LoVo (cell line): ENCODE data around the gene COMMD7.

ENCODE experiments used
- DNase-seq: peaks from one replicate; pipeline ENCODE4 v3.0.0-alpha.2; 2016; ENCODE audit warnings: low spot score

Gene COMMD7

DNA sequence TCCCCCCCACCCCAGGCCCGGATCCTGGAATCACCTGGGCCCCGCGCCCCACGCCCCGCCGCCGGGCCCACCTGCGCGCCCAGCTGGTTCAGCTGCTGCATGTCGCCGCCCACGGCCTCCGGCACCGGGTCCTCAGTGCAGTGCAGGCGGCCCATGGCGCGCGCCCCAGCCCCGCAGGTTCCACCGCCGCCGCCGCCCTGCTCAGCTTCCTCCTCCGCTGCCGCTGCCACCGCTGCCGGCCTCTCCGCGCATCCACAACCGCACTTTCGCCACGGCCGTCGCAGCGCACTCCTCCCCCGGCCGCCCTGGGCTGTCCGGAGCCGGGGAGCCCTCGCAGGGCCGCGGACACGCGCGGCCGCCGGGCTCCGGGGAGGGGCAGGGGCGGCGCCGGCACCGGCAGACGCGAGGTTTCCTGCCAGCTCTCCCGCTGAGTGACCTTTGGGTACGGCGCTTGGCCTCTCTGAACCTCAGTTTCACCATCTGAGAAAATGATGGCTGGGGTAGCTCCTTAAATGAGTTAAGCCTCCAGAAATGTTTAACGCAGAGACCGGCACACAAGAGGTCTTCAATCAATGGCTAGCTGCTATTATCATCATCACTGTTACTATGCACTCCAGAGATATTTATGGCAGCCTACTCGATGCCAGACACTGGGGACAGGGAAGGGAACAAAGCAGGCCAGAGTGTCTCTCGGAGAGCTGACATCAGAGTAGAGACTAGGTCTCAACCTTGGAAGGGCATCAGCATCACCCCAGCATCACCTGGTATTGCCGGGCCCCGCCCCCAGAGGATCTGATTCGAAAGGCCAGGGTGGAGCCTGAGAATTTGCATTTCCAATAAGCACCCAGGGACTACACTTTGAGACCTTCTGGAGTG is at the start of gene COMMD7:
Gene COMMD7, minus strand, starts transcription at position 231 of the 876 bp plus-strand sequence. Its CDS starts 76 bp downstream, at position 155.
- DNase-seq, result peak; percentile 36

DNA sequence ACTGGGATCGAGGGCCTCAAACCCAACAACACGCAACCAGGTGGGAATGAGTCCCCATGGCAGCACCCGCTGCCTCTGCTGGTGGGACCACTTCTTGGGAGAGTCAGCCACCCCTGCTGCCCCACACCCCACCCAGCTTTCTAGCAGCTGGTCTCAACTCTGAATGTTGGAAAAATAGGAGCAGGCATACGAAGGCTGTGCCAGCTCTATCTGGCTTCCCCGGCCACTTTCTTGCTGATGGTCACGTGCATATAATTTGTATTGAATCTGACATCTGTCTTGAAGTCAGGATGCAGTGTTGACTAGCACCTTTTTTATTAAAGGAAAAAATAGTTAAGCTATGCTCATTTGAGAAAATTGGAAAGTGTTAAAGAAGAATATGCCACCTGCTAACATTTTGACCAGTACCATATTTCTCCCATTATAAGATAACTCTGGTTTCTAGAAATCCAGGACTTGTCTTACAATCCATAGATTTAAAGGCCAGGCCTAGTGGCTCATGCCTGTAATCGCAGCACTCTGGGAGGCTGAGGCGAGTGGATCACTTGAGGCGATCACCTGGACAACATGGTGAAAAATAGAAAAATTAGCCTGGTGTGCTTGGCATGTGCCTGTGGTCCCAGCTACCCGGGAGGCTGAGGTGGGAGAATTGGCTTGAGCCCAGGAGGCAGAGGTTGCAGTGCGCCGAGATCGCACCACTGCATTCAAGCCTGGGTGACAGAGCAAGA is 49.6 kb upstream of the COMMD7 start:
- no peak for DNase-seq

DNA sequence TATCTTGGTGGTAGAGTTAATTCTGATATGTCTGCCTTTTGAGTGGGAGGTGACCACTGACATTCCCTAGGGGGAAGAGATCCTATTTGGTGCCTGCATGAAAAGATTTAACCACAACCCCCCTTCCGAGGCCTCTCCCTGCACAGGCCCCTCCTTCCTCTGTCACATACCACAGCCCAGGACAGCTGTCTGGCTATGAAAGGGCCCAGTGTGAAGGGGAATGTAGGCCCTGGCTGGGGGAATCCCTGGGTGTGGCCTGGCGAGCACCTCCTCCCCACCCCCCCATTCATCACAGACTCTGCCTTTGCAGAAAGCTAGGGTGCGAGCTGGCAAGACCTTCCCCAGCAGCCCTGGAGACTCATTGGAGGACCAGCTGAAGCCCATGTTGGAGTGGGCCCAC is 49.0 kb upstream of the COMMD7 start:
- DNase-seq, result no peak

DNA sequence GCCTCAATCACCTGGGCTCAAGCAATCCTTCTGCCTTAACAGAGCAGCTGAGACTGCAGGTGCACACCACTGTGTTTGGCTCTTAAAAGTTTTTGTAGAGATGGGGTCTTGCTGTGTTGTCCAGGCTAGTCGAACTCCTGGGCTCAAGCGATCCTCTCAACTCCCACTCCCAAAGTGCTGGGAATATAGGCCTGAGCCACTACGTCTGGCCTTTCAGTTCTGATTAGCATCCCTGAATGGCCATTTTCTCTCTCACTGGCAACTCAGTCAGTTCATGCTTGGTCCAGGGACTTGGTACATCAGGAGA is 47.4 kb upstream of the COMMD7 start:
- no peak for DNase-seq

DNA sequence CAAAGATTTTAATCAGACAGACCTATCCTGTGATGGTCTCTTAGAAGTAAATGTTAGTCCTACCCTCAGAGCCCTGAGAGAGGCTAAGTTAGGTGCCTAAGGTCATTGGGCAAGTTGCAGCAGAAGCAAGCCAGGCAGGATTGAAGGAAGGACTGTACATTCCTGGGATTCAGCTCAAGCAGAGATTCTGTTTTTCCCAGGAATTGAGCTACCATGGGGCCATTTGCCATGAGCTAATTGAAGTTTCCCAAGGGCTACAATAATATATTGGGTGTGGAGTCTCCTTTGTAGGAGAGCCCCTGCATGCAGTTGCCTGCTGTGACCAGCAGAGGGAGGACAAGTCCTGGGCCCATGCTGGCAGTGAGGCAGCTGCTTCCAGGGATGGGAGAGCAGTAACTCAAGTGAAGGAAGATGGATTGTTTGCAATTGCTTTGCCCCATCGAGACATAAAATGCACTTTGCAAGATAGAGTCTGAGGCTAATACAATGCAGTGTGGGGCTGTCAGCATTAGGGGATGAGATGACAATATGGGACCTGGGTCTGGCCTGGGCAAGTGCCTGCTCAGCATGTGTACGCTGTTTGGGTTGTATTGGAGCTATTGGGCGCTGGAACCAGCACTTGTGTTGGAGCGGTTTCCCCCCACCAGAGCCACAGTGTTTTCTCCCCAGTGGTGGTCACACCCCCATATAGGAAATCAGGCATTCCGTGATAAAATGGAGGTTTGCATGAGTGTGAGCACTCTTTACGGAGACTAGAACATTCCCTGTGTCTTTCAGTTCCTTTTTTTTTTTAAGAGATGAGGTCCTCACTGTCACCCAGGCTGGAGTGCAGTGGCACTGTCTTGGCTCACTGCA is 46.9 kb upstream of the COMMD7 start:
- peak; percentile 61 for DNase-seq

- no peak for DNase-seq
Measured at GRCh38 chr20:32787168-32787567, 43.9 kb upstream of the COMMD7 start.

GRCh38 chr20:32786059-32786760 is 42.9 kb upstream of the COMMD7 start:
- DNase-seq, result no peak

DNA sequence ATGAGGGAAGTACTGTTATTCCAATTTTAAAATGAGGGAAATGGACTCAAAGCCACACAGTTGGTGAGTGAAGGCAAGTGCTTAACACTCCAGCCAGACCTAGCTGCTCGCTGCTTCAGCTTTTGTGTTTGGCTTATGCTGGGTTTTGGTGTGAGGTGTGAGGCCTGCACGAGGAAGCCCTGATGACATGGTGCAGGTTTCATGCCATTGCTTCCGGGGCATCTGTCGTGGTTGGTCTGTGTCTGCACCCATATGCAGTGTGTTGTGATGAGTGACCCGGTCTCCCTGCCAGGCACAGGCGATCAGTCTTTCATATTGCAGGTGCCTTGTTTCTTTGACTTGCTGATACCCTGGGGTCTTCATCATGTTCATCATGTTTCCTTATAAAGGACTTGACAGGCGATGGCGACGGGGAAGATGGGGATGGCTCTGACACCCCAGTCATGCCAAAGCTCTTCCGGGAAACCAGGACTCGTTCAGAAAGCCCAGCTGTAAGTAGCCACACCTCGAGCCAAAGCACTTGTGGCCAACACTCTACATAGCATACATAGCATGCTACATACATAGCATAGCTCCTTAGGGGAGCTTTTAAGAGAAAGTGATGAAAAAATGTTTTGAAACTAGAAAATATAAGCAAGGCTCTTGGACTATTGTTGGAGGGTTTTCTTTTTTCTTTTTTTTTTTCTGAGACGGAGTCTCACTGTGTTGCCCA is 41.3 kb upstream of the COMMD7 start:
- no peak for DNase-seq

DNA sequence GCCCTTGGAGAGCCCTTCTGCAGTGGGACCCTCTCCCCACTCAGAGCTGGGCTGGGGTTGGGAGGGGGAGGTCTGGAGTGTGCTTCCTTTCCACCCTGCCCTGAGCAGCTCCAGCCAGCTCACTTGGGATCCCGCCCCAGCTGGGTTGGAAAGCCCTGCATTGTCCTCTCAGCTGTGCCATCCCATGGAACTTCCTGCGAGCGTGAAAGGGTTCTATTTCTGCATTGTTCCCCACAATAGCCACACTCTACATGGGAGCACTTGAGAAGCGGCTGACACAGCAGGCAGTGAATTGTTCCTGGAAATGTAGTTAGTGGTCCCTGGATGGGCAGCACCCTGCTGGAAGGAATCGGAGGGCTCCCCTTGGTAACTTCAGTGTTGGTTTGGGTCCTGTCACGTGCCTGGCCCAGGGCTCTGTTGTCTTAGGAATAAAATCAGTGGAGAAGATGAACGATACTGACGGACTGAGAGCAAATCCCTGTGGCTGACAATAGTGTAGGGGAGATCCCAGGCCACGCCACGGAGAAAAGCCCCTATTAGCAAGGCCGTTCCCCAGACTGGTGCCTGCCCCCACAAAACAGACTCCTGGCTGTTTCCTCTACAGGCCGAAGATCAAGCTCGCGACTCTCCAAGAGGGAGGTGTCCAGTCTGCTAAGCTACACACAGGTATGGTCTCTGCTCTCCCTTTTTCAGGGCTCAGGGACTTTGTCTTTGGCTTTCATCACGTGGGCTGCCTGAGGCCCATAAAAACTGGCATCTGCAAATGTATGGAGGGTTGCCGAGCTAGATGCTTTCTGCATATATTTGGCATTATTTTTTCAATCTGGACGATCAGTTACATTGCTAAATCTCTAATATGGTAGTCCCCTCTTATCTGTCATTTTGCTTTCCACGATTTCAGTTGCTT is 37.7 kb upstream of the COMMD7 start:
- no peak for DNase-seq

DNA sequence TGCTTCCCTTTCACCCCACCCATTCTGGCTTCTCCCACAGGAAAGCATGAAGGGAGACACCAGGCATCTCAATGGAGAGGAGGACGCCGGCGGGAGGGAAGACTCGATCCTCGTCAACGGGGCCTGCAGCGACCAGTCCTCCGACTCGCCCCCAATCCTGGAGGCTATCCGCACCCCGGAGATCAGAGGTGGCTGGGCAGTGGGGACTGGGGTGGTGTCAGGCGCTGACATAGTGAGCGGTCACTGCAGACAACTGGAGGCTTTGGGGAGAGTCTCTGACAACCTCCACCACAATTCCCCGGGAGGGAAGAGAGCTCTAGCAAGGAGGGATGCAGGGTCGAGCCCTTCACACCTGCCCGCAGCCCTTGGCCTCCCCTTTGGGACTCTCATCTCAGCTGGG is 37.0 kb upstream of the COMMD7 start:
- DNase-seq, result no peak

DNA sequence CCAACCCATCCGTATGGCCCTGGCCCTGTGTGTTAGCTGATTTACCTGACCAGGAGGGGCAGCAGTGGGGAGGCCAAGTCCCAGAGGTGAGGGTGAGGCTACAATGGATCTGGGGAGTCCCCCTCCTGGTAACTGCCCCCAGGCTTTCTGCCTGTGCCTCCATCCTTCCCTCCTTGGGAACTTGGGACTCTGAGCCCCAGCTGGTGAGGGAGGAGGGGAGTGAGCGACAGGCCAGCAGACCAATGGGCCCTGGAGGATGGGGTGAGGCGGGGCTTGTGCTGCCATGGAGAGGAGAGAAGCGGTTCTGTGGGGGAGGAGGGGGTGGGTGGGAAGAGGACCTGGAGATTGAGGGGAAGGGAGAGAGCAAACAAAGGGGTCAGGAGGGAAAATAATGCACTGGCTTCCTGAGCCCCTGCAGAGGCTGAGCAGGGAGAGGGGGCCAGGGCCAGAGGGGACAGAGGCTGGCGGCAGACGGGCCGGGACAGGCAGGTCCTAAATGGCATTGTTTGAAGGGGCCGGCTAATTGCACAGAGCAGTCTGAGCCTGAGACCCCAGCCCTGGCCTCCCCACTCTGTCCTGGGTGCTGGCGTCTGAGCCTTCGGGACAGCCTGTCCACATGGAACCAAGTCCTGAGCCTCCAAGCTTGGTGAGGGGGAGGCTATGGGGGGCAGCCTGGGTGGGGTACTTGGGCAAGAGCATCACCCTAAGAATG is 36.4 kb upstream of the COMMD7 start:
- no peak for DNase-seq

GRCh38 chr20:32777177-32777956 is 34.1 kb upstream of the COMMD7 start:
- no peak for DNase-seq

DNA sequence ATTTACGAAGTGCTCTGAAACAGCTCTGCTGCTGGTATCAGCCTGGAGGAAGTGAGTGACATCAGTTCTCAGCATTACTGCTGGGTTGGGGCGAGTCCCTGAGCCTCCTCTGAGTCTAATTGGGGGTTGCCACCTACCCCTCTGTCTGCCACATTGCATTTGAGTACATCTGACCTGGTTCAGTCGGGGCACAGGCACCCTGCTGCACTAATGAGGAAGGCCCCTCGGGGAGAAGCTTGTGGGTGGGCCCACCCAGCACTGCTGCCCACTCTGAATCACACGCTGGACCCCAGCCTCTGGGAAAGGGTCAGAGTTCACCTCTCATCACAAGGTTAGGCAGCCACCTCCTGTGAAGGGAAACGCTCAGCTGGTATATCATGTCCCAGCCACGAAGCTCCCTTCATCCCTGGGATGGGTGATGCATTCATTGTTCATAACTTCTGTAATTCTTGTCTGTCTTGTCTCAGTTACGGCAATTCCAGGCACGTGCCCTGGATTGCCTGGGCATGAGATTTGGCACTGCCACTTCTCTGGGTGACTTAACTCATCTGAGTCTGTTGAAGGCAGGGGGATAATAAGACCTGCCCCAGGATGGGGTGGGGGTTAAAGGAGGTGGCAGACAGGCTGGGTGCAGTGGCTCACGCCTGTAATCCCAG is 32.2 kb upstream of the COMMD7 start:
- DNase-seq, result no peak

- DNase-seq, result no peak
Measured at GRCh38 chr20:32773855-32774254, 30.6 kb upstream of the COMMD7 start.

DNA sequence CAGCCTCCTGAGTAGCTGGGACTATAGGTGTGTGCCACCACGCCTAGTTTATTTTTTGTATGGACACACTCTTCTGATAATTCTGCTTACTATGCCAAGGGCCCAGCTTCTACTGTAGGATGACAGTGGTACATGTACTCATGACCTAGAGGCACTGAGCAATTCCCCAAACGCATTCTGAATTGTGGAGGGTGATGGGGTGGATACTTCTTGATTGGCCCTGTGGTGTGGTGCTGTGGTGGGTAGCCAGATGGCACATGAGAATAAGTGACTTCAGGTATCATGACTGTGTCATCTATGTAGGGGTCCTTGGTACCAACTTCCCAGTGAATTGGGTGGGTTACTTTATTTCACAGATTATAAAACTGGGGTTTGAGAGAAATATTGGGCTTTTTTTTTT is 30.0 kb upstream of the COMMD7 start:
- DNase-seq, result no peak

- DNase-seq, result no peak
Measured at GRCh38 chr20:32772046-32772445, 28.8 kb upstream of the COMMD7 start.

GRCh38 chr20:32767418-32768198 is 24.3 kb upstream of the COMMD7 start:
- no peak for DNase-seq
